Right renal cortex interstitium (tissue), 3 donors: ENCODE data around the gene RPAP3. TPM values are rescaled to one million over a fixed set of nuclear protein-coding genes. Genes with fewer than 3 reads are reported as not detected.

Experiments used
- DNase-seq, 3 donors: peaks; one replicate each; pipeline ENCODE4 v3.0.0-alpha.2; 2013; ENCODE audit warnings: low read depth in 3 of 3, low spot score in 2 of 3
- polyA plus RNA-seq, 3 donors: library from polyadenylated mRNA; unstranded; fragments of 120-200 nt; gene quantifications; one replicate each; pipeline ENCODE4 v1.2.1, GENCODE V29; 2013; ENCODE audit not compliant: insufficient read length in 3 of 3

Gene RPAP3
- polyA plus RNA-seq, 3 donors, result 51.3 to 52.9 (median 51.3) TPM

DNA sequence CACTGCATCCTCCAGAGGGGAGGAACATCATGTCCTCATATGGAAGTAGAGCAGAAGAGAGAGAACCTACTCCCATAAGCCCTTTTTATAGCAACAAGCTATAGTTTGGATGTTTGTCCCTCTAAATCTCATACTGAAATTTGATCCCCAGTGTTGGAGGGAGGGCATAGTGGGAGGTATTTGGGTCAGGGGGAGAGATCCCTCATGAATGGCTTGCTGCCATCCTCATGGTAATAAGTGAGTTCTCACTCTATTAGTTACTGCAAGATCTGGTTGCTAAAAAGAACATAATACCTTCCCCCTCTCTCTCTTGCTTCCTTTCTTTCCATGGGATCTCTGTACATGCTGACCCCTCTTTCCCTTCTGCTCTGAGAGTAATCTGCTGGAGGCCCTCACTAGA, 93.9 kb downstream of the RPAP3 start:
- DNase-seq, result no peak

Other genes starting within 250 kb of the RPAP3 start
- under 1 TPM; 0.26 to 0.41 (median 0.31) TPM for gene ENDOU, start 19.5 kb upstream of the RPAP3 start, polyA plus RNA-seq
- 10 to 100 TPM; 48.0 to 61.0 (median 49.6) TPM for gene RAPGEF3, start 52.9 kb upstream of the RPAP3 start, polyA plus RNA-seq
- gene SLC48A1, start 67.2 kb upstream of the RPAP3 start, polyA plus RNA-seq, result 10 to 100 TPM; 50.6 to 54.1 (median 52.4) TPM
- gene HDAC7, start 113.9 kb upstream of the RPAP3 start, polyA plus RNA-seq, result 10 to 100 TPM; 60.6 to 70.3 (median 67.9) TPM
- gene VDR, start 199.0 kb upstream of the RPAP3 start, polyA plus RNA-seq, result 1 to 10 TPM; 3.7 to 4.3 (median 4.3) TPM